GM18517 (cell line): Measurements from ENCODE around the gene FIGLA.

Experiments
- ATAC-seq: cut with Tn5 transposase; IDR thresholded peaks from one replicate; pipeline ENCODE4 v1.9.1; 2021; ENCODE audit warnings: mild to moderate bottlenecking, moderate library complexity; ENCODE audit not compliant: unreplicated experiment

Gene FIGLA

GRCh38 chr2:70790136-70790828 lies at the start of gene FIGLA:
Gene FIGLA, minus strand, starts transcription at chr2:70790643. Its CDS starts 5 bp downstream, at chr2:70790638.
- no peak for ATAC-seq

GRCh38 chr2:70837980-70838925 lies 47.8 kb upstream of the FIGLA start:
- no peak for ATAC-seq

- ATAC-seq, result no peak
These were observed 45.2 kb upstream of the FIGLA start, which contains the start of gene CD207 for GRCh38 chr2:70835643-70836042. Gene CD207, minus strand, starts transcription at chr2:70835816. Its CDS starts 40 bp downstream, at chr2:70835776.

GRCh38 chr2:70834881-70835280 lies 44.4 kb upstream of the FIGLA start:
- no peak for ATAC-seq

GRCh38 chr2:70834106-70834505 lies 43.7 kb upstream of the FIGLA start:
- no peak for ATAC-seq

- no peak for ATAC-seq
These were observed 42.8 kb upstream of the FIGLA start for GRCh38 chr2:70833246-70833645.

GRCh38 chr2:70832386-70832785 lies 41.9 kb upstream of the FIGLA start:
- no peak for ATAC-seq

GRCh38 chr2:70831861-70832260 lies 41.4 kb upstream of the FIGLA start:
- no peak for ATAC-seq

- ATAC-seq, result no peak
These were observed 39.9 kb upstream of the FIGLA start for GRCh38 chr2:70830366-70830765.

GRCh38 chr2:70829916-70830315 lies 39.5 kb upstream of the FIGLA start:
- no peak for ATAC-seq

- no peak for ATAC-seq
These were observed 38.7 kb upstream of the FIGLA start for GRCh38 chr2:70828914-70829824.

- no peak for ATAC-seq
These were observed 37.7 kb upstream of the FIGLA start for GRCh38 chr2:70828115-70828514.

- ATAC-seq, result no peak
These were observed 36.9 kb upstream of the FIGLA start for GRCh38 chr2:70827388-70827787.

GRCh38 chr2:70826696-70827350 lies 36.4 kb upstream of the FIGLA start:
- ATAC-seq, result no peak

- no peak for ATAC-seq
These were observed 32.8 kb upstream of the FIGLA start for GRCh38 chr2:70823249-70823648.

- no peak for ATAC-seq
These were observed 32.4 kb upstream of the FIGLA start for GRCh38 chr2:70822843-70823242.

GRCh38 chr2:70820499-70820898 lies 30.1 kb upstream of the FIGLA start, which contains the start of gene CLEC4F:
Gene CLEC4F, minus strand, starts transcription at chr2:70820599. Its CDS starts 76 bp downstream, at chr2:70820523.
- no peak for ATAC-seq

GRCh38 chr2:70817284-70817954 lies 27.0 kb upstream of the FIGLA start:
- no peak for ATAC-seq

- no peak for ATAC-seq
These were observed 26.3 kb upstream of the FIGLA start for GRCh38 chr2:70816726-70817125.
